Measurements from ENCODE around the gene TBC1D5.

Gene TBC1D5

GRCh38 chr3:17231537-17232261 lies 510.7 kb downstream of the TBC1D5 start:
- Histone ChIP-seq H3K4me1 (ENCODE audit: control insufficient read depth, low read length) (peaks cover 11% of the 10 kb centered on the region), H3K27ac (ENCODE audit: low read depth, low read length) (no peak overlapping the region), H3K9me2 (replicated peaks; ENCODE audit: control insufficient read depth, low read length) (no peaks in the 10 kb centered on the region), H4K20me1 (ENCODE audit: control insufficient read depth, insufficient read depth, low read depth, low read length) (no peaks in the 10 kb centered on the region), H3K4me2 (ENCODE audit: low read length) (no peak overlapping the region), H3K36me3 (ENCODE audit: control insufficient read depth, low read length) (no peaks in the 10 kb centered on the region), H3F3A (ENCODE audit: control insufficient read depth, insufficient read depth) (0 out of 2 replicates have a peak, but pooled peaks cover 3% of the 10 kb centered on the region), H3K79me2 (ENCODE audit: control insufficient read depth, low read length) (no peaks in the 10 kb centered on the region), H3K9me3 (ENCODE audit: control insufficient read depth, insufficient read depth, low read length) (no peaks in the 10 kb centered on the region), H3K4me3 (ENCODE audit: low read length) (no peak overlapping the region), H3K27me3 (ENCODE audit: control insufficient read depth, low read length) (no peaks in the 10 kb centered on the region)
- TF ChIP-seq, protein P1, sequence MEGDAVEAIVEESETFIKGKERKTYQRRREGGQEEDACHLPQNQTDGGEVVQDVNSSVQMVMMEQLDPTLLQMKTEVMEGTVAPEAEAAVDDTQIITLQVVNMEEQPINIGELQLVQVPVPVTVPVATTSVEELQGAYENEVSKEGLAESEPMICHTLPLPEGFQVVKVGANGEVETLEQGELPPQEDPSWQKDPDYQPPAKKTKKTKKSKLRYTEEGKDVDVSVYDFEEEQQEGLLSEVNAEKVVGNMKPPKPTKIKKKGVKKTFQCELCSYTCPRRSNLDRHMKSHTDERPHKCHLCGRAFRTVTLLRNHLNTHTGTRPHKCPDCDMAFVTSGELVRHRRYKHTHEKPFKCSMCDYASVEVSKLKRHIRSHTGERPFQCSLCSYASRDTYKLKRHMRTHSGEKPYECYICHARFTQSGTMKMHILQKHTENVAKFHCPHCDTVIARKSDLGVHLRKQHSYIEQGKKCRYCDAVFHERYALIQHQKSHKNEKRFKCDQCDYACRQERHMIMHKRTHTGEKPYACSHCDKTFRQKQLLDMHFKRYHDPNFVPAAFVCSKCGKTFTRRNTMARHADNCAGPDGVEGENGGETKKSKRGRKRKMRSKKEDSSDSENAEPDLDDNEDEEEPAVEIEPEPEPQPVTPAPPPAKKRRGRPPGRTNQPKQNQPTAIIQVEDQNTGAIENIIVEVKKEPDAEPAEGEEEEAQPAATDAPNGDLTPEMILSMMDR (IDR thresholded peaks at IDR 0.05; ENCODE audit: low read depth, low read length, poor library complexity, severe bottlenecking): no peak
- TF ChIP-seq EZH2phosphoT487 (IDR thresholded peaks at IDR 0.05; ENCODE audit: borderline replicate concordance, low read length): no peak

- no peak for TF ChIP-seq EZH2phosphoT487 (IDR thresholded peaks at IDR 0.05; ENCODE audit: borderline replicate concordance, low read length)
- TF ChIP-seq, protein P1 (IDR thresholded peaks at IDR 0.05; ENCODE audit: low read depth, low read length, poor library complexity, severe bottlenecking): no peak
- no peaks in the 10 kb centered on the region for H3F3A ChIP-seq (ENCODE audit: control insufficient read depth, insufficient read depth)
- H3K4me1 ChIP-seq (ENCODE audit: control insufficient read depth, low read length): no peaks in the 10 kb centered on the region
- H3K36me3 ChIP-seq (ENCODE audit: control insufficient read depth, low read length): no peaks in the 10 kb centered on the region
- H3K4me2 ChIP-seq (ENCODE audit: low read length): no peak overlapping the region
- no peak overlapping the region for H3K4me3 ChIP-seq (ENCODE audit: low read length)
- no peaks in the 10 kb centered on the region for H3K27me3 ChIP-seq (ENCODE audit: control insufficient read depth, low read length)
- H3K27ac ChIP-seq (ENCODE audit: low read depth, low read length): no peak overlapping the region
- H4K20me1 ChIP-seq (ENCODE audit: control insufficient read depth, insufficient read depth, low read depth, low read length): no peaks in the 10 kb centered on the region
- H3K9me2 ChIP-seq (replicated peaks; ENCODE audit: control insufficient read depth, low read length): no peaks in the 10 kb centered on the region
- H3K9me3 ChIP-seq (ENCODE audit: control insufficient read depth, insufficient read depth, low read length): no peaks in the 10 kb centered on the region
- no peaks in the 10 kb centered on the region for H3K79me2 ChIP-seq (ENCODE audit: control insufficient read depth, low read length)
Measured at GRCh38 chr3:17227472-17227871, 515.0 kb downstream of the TBC1D5 start.

GRCh38 chr3:17221529-17221928 lies 520.9 kb downstream of the TBC1D5 start:
- Histone ChIP-seq H3K4me2 (ENCODE audit: low read length) (no peak overlapping the region), H3K79me2 (ENCODE audit: control insufficient read depth, low read length) (no peaks in the 10 kb centered on the region), H3K36me3 (ENCODE audit: control insufficient read depth, low read length) (no peaks in the 10 kb centered on the region), H3F3A (ENCODE audit: control insufficient read depth, insufficient read depth) (no peaks in the 10 kb centered on the region), H3K27ac (ENCODE audit: low read depth, low read length) (no peak overlapping the region), H4K20me1 (ENCODE audit: control insufficient read depth, insufficient read depth, low read depth, low read length) (no peaks in the 10 kb centered on the region), H3K4me1 (ENCODE audit: control insufficient read depth, low read length) (no peaks in the 10 kb centered on the region), H3K27me3 (ENCODE audit: control insufficient read depth, low read length) (no peaks in the 10 kb centered on the region), H3K9me3 (ENCODE audit: control insufficient read depth, insufficient read depth, low read length) (no peaks in the 10 kb centered on the region), H3K9me2 (replicated peaks; ENCODE audit: control insufficient read depth, low read length) (no peaks in the 10 kb centered on the region), H3K4me3 (ENCODE audit: low read length) (no peak overlapping the region)
- no peak for TF ChIP-seq EZH2phosphoT487 (IDR thresholded peaks at IDR 0.05; ENCODE audit: borderline replicate concordance, low read length)
- TF ChIP-seq, protein P1 (IDR thresholded peaks at IDR 0.05; ENCODE audit: low read depth, low read length, poor library complexity, severe bottlenecking): no peak
